ENCODE data around the gene LCN2.

DNA sequence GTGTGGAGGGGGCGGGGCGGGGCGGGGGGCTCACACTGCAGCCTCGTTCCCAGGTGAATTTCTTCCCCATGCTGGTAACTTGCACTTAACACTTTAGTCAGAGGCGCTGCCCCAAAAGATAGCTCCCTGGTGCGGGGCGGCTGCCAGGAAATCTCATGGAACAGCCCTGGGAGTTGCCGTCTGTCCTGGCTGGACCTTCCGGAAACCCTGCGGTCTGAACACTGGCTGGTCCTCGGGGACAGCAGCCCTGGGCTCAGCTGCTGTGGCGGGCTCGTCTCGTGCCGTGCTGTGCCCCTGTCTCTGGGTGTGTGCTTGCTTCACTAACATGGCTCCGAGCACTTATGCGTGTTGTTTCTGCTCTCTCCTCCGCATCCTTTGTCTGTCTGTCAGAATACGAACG, 47.6 kb upstream of the LCN2 start:
- no peak for TF ChIP-seq POLR2A (IDR thresholded peaks at IDR 0.05)
- TF ChIP-seq, protein P1, sequence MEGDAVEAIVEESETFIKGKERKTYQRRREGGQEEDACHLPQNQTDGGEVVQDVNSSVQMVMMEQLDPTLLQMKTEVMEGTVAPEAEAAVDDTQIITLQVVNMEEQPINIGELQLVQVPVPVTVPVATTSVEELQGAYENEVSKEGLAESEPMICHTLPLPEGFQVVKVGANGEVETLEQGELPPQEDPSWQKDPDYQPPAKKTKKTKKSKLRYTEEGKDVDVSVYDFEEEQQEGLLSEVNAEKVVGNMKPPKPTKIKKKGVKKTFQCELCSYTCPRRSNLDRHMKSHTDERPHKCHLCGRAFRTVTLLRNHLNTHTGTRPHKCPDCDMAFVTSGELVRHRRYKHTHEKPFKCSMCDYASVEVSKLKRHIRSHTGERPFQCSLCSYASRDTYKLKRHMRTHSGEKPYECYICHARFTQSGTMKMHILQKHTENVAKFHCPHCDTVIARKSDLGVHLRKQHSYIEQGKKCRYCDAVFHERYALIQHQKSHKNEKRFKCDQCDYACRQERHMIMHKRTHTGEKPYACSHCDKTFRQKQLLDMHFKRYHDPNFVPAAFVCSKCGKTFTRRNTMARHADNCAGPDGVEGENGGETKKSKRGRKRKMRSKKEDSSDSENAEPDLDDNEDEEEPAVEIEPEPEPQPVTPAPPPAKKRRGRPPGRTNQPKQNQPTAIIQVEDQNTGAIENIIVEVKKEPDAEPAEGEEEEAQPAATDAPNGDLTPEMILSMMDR (IDR thresholded peaks at IDR 0.05) = no peak
